HG03159 (cell line): ENCODE data around the gene RBP5.

Source experiments
- ATAC-seq: cut with Tn5 transposase; IDR thresholded peaks from one replicate; pipeline ENCODE4 v1.9.1; 2021; ENCODE audit warnings: mild to moderate bottlenecking, moderate library complexity; ENCODE audit not compliant: unreplicated experiment

RBP5 gene

DNA sequence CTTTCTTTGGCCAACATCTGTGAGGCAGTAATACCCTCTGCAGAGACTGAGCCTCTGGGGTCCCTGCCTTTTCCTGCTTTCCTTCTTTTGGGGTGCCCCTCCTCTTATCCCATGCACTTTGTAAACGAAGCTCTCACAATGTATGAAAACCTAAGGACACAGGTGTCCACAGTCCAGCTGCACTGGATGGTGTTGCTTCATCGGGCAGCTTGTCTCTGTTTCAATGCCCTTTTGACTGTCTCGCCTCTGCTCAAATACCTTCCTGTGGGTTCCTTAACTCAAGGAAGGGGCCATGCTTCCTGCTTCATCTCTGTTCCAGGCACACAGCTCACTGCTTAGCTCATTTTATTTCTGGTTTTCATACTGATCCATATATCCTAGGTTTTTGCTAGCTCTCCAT lies 26.1 kb downstream of the RBP5 start:
- ATAC-seq = no peak

DNA sequence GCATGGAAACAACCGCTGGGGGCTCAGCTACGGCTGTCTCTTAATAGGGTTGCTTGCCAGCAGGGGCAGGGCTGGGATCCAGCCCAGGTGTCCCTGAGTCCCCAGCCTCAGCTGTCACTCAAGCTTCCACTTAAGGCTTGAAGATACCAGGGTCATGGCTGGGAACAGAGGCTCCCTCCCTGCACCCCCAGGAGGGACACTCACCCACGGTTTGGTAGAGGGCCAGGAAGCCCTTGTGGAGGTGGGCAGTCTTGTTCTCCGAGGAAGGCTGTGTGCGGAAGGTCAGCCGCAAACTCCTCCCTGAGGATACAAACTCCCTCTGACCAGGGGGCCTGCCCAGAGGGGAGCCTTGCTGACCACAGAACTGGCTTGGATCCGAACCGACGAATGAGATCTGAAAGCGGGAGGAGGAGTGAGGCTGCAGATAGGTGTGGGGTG lies 27.0 kb downstream of the RBP5 start:
- no peak for ATAC-seq

DNA sequence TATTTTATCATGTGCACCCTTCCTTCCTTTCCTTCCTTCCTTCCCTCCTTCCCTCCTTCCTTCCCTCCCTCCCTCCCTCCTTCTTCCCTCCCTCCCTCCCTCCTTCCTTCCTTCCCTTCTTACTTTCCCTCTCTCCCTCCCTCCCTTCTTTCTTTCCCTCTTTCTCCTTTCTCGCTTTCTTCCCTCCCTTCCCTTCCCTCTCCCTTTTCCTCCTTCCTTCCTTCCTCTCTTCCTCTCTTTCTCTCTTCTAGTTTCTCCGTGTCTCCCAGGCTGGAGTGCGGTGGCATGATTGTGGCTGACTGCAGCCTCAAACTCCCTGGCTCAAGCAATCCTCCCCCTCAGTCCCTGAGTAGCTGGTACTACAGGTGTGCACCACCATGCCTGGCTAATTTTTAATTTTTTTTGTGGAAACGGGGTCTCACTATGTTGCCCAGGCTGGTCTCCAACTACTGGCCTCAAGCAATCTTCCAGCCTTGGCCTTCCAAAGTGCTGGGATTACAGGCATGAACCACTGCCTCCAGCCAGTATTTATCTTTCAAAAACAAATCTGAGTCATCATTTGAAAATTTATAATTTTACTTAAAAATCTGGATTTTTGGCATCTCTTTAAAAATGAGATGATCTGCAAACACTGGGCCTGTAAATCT lies 27.5 kb downstream of the RBP5 start:
- ATAC-seq = no peak

DNA sequence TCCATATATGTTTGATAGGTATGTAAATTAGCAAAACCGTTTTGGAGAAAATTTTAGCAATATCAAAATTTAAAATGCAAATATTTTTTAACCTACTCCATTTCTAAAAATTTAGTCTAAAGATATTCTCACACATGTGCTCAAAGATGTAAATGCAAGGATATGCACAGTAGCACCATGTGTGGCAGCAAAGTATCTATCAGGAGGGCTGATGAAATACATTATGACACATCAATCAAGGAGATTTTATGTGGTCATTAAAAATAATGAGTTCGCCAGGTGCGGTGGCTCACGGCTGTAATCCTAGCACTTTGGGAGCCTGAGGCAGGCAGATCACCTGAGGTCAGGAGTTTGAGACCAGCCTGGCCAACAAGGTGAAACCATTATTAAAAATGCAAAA lies 28.4 kb downstream of the RBP5 start:
- ATAC-seq = no peak

DNA sequence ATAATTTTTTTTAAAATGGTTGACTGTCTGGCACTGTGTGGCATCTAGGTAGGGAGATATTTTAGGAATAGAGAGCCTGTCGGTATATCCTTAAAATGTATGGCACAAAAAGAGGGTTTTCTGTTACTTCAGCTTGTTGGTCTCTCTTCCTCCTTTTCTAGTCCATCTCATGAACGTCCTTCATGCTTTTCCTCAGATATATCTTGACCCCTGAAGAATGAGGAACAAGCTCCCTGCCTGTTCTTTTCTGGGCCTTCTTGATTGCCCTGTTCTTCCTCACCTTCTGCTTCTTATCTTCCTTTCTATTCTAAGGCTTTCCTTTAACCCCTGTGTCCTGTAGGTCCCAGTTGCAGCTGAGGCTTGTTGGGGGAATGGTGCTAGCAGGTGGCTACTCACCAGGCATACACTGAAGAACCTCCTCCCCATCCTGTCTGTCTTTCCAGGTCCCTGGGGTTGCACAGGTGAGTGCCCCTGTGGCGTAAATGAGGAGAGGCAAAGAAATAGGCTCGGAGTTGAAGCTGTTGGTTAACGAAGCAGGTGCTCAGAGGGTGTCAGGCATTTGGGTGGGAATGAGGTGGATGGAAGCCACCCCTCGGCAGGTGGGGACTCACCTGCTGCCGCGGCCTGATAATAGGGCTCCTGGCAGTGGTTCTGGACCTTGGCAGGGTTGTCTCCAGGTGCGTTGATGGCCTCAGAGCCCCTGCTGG lies 29.2 kb downstream of the RBP5 start:
- no peak for ATAC-seq

DNA sequence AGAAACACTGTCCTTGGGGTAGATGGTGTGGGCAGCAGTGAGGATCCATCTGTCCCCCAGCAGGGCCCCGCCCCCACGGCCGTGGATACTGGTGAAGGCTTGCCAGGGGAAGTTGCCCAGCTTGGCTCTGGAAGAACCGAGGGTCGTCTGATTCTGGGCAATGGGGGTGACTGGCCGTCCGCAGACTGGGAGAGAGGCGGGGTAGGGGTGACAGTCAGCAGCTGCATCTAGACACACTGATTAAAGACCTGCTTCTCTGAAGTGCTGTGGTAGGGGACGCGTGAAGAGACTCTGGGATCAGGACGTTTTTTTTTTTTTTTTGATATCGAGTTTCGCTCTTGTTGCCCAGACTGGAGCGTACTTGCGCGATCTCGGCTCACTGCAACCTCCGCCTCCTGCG lies 31.7 kb downstream of the RBP5 start:
- no peak for ATAC-seq

DNA sequence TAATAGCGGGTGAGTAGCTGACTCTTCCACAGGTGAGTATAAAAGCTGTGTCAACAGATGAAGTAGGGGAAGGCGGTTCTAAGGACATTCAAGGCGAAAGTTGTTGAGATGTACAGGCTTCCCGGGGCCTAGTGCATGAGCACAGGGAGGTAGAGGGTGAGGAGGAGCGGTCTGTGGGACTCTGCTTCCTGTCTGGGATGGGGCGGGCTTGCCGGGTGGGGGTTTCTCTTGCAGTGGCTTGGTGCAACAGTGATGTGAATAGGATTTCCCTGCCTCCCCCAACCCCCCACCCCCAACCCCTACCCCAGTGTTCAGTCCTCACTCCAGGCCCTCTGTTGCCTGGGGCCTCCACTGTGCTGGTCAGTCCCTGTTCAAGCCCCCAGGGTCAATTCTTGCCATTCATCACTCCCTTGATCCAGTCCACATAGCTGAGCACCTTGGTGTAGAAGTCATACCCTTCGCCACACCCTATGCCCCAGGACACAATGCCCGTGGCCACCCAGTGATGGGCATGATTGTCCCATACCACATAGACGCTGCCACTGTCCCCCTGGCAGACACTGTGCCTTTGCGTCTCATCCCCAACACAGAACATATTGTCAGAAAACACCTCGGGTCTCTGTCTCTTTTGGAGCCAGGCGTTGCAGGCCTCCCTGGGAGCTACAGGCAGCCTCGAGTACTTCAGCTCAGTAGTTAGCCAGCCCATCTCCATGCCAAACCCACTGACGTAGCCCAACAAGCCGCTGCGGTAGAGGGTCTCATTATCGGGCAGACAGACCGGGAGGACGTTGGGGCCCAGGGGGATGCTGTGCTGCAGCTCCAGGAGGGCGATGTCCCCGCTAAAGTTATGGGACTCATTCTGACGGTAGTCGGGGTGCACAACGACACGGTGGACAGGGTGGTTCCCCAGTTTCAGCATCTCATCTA lies 32.4 kb downstream of the RBP5 start:
- ATAC-seq = no peak

DNA sequence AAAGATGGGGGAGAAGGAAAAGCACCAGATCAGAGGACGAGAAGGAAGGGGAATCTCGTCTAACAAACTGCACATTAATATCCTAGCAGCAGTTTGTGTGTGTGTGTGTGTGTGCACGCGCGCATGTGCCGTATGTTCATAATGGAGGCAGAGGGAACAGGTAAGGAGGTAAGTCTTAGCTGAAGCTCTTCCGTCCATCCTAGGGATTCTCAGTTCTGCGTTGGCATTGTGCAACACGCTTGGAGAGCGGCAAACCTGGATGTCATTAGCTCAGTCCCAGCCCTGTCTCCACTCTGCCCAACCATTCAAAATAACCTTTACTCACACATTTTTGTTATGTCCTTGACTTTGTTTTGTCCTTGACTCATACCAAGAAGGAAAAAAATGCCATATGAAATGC lies 34.8 kb downstream of the RBP5 start:
- no peak for ATAC-seq

DNA sequence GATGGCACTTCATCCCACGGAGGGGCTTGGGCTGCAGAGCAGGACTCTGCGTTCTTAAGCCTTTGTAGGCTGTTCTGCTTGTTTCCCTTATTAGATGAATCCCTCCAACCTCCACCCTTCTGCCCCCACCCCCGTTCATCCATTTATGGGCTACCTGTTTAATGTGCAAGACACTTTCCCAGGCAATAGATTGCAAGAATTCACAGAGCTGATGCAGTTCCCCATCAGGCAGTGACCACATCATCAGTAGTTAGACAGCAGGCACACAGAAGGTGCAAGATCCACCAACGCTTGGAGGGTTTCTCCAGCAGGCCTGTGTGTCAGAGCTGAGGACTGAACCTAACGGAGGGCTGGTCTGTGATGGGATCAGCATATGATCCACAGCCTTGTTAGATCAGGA lies 35.2 kb downstream of the RBP5 start:
- no peak for ATAC-seq

DNA sequence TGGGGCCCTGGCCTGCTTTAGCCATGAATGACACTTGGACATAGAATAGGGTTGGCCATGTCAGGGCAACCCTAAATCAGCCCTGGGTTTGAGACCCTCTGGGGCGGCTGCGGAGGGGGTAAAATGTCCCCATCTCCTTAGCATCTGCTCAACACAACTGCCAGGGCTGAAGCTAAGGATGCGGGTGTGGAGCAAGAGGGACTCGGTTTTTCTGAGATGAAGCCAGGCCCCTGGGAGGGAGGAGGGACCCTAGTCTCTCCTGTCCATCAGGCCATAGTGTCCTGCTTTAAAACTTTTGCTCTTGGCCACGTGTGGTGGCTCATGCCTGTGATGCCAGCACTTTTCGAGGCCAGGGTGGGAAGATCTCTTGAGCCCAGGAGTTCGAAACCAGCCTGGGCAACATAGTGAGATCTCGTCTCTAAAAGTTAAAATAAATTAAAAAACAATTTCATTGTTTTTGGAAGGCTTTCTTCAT lies 35.7 kb downstream of the RBP5 start:
- ATAC-seq = no peak

DNA sequence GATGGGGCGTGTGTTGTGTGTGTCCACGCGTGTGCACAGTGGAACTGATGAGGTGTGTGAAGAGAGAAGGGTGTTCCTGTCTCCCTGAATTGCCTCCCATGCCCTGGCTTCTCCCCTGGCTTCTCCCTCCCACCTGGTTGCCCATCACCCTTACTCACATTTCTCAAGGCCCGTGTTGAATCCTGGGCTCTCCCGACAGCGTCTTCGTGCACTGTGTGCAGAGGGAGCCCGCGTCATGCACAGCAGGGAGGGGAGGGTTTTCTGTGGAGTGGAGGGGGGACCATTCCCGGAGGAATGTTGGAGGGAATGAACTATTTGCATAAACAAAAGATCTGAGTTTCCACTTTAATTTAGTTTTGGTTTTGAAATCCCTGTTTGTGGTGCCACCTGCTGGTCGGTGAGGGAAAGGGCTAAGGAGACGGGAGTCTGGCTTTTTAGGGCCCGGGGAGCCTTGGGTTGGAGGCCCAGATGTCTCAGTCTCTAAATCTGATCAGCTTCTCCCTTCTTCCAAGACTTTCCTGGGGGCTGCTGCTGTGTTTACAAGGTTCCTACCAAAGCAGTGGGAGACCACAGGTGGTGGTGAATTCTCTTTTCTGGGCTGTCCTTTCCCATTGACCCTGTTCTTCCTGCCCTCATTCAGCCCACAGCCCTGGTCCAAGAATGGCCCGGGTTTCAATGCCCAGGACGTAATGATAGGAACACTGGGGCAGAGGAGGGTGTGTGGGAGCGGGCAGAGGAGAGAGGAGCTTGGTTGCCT lies 36.3 kb downstream of the RBP5 start, which contains the start of gene C1R:
C1R (minus strand) TSS at position 217 of the 757 bp plus-strand sequence; CDS start at position 160, 57 bp downstream.
- ATAC-seq = no peak

DNA sequence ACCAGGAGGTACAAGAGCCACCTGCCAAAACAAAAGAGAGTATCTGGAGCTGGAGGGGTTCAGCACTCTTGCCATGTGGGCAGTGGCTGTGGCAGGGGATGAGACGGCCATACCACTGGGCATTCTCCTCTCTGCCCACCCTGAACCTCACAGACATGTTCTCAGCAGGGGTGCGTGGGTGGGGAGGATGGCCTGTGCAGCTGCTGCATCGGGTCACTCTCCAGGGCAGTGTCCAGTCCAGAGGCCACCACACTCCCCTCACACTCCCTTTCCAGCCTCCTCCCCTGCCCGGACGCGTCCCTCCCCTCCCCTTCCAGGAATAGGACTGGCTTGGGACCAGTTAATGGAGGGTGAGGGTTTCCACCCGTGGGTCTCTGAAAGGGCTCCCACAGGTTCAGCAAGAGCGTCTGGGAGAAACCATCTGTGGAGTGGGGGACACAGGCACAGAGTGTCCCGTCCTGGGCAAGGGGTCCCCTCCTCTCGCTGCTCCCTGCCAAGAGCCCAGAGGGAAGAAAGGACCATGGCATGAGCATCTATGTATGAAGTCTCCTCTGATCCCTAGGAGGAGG lies 36.9 kb downstream of the RBP5 start:
- no peak for ATAC-seq

DNA sequence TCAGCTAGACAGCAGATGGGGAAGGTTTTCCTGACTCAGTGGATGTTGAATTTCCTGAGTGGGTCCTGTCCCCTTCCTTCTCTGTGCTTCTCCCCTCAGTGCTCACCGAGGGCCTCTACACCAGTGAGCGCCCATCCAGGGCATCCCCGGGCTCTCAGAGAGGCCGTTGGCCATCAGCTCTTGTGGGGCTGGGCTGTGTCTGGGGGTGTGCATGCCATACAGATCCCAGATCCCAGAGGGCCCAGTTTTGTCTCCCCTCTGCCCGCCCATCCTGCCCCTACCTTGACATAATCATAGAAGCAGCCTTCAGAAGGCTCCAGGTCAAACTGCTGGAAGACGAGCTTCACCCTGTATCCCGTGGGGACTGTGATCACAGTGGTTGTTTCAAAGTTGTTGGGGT lies 37.5 kb downstream of the RBP5 start:
- no peak for ATAC-seq

DNA sequence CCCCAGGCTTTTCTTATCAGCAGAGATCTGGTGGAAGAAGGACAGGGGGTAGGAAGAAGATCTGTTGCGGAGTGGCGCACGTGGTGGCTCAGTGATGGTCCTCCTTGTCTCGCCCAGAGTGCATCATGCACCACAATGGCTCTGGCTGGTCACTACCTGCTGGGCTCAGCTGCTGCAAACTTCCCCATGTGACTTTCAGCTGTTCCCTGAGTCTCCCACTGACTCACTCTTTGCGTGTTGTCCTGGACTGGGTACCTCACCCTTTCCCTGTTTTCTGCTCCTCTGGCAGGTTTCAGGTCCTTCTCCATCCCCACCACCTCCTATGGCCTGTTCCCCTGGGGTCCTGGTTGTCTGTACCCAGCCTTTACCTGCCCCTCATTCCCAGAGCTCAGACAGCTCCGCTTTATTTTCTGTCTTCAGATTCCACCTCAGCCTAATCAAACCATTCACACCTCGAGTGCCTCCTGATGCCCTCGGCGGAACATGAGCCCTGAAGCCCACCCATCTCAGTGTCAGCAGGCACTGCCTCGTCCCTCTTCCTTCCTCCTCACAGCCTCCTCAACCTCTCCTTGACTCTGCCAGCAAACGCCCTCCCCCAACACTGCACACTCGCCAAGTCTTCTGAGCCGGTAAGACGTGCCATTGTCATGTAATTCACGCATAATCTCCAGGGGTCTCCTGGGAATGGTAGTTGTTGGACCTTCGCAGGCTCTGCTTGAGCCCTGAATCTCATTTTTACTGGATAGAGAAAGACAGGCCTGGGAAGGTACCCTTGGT lies 38.3 kb downstream of the RBP5 start:
- ATAC-seq = no peak

DNA sequence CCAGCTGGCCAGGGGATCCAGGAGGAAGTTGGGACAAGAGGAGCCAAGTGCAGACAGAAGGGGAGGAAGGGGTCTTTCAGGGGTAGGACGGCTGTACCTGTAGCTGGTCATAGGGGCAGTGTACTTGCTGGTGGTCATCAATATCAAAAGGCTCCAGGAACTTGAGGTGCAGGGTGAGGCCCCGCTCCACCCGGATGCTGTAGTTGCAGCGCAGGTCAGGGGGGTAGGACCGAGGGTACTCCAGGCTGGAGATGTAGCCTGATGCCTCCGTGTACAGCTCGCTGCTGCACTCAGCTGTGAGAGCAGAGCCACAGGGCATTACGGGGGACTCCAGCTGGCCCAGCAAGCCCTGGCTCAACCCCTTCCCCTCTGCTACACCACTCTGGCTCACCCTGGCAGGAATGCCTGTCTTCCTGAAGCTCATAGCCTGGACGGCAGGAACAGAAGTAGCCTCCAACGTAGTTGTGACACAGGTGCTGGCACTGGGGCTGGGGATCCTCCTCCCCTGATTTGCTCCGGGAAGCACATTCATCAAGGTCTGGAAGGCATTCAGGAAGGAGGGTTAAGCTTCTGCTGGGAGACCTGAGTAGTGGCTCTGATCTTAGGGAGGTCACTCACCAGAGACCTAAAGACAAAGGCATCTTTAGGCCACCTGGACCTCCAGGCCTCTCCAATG lies 39.4 kb downstream of the RBP5 start:
- no peak for ATAC-seq

DNA sequence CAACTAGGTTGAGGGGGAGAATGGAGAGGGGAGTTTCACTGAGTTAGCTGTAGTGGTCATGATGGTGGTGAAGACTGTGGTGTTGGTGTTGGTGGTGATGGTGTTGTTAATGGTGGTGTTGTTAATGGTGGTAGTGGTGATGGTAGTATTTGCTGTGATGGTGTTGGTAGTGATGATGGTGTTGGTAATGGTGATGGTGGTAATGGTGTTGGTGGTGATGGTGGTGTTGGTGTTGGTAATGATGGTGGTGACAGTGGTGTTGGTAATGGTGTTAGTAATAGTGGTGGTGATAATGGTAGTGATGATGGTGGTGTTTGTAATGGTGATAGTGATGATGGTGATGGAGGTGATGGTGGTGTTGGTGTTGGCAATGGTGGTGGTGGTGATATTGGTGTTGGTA lies 45.6 kb downstream of the RBP5 start:
- ATAC-seq = no peak

DNA sequence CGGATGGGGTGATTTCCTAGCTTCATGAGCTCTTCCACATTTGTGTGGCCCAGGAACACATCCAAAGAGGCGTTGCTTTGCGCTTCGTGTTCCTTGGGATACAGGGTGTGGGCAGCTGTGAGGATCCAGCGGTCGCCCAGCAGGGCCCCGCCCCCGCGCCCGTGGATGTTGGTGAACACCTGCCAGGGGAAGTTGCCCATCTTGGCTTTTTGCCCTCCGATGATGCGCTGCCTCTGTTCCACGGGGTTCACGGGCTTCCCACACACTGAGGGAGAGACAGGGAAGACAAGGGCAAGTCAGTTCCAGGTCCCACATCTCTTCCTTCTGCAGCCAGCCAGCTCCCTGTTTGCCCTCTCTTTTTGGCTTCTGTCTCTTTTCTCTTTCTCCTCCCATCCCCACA lies 47.7 kb downstream of the RBP5 start:
- ATAC-seq = no peak

DNA sequence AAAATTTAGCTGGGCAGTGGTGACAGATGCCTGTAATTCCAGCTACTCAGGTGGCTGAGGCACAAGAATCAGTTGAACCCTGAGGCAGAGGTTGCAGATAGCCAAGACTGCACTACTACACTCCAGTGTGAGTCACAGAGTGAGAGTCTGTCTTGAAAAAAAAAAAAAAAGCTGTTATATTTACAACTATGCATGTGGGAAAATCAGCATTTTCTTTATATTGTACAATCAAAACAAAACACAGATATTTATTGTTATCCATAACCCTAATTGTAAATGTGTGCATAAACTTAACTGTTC lies 48.9 kb downstream of the RBP5 start:
- no peak for ATAC-seq

DNA sequence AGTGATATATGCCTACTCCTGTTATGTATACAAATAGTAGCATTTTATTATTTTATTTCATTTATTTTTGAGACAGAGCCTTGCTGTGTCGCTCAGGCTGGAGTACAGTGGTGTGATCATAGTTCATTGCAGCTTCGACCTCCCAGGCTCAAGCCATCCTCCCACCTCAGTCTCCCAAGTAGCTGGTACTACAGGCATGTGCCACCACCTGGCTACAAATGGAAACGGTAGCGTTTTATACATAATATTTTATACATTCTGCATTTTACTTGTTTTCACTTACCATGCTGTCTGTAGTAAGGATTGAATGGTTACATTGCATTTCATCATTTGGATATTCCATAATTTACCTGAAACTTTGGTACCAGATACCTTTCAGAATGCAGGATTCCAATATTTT lies 50.5 kb downstream of the RBP5 start:
- ATAC-seq = no peak
